Pancreas (tissue), 10 donors: ENCODE data around the gene KRTAP1-1. TPM values are rescaled to one million over a fixed set of nuclear protein-coding genes. Genes with fewer than 3 reads are reported as not detected.

Experiments
- ATAC-seq, 4 donors: fragments of 200-7000 bp; cut with Tn5 transposase; one replicate each; pipeline versions ENCODE4 v1.8.0 to v1.9.1; 2020; ENCODE audit warnings: mild to moderate bottlenecking in 4 of 4, moderate library complexity in 4 of 4
- DNase-seq, 6 donors: peaks; one replicate each; pipeline ENCODE4 v3.0.0-alpha.2; 2020
- FAIRE-seq: peaks from 2 replicates; lab custom pipeline; 2012; peaks lifted over from hg19 to GRCh38; lab: Jason Lieb, UNC
- H3K27ac ChIP-seq, 4 donors: fragments of 200-600 bp; sonication (generic); 1 replicate in 3 of 4; 2 replicates in 1 of 4; pipeline versions ENCODE4 v1.5.0 to v1.8.0; 2020
- H3K27me3 ChIP-seq, 4 donors: fragments of 200-600 bp; one replicate each; pipeline ENCODE4 v1.8.0; 2021
- H3K36me3 ChIP-seq, 3 donors: fragments of 200-600 bp; sonication (generic) in 1 of 3; one replicate each; pipeline versions ENCODE4 v1.5.0 to v1.8.0; 2020 to 2021
- H3K4me1 ChIP-seq, 3 donors: fragments of 200-600 bp; one replicate each; pipeline ENCODE4 v1.8.0; 2021
- H3K4me3 ChIP-seq, 4 donors: fragments of 200-600 bp; sonication (generic) in 2 of 4; one replicate each; pipeline versions ENCODE4 v1.5.0 to v1.8.0; 2020 to 2021
- H3K9me3 ChIP-seq, 4 donors: fragments of 200-600 bp; one replicate each; pipeline ENCODE4 v1.8.0; 2021
- WGBS, 2 donors: extraction: QIAGEN DNeasy Blood & Tissue Kit; methylation state at CpG; one replicate each; pipeline ENCODE4 v1.1.7; 2013; 5-methylcytosine and 5-hydroxymethylcytosine counted together
- intact Hi-C, 3 donors: fragments of 100-400 bp; cut with DNase I; formaldehyde crosslinking; loops; one replicate each; pipeline versions ENCODE4 v1.11.1 to v1.14.2; 2022
- polyA plus RNA-seq, 2 donors: library from polyadenylated mRNA; stranded (reverse); fragments of 200-250 nt; gene quantifications; one replicate each; pipeline ENCODE4 v1.2.3, GENCODE V29; 2013
- total RNA-seq, 6 donors: library from RNA; stranded (reverse); fragmentation: NEBNext Ultra II Directional in 4 of 6; extraction: Animal tissue kit (Norgen Biotek cat#: 25700) in 4 of 6; gene quantifications; one replicate each; pipeline versions ENCODE4 v1.2.1 to v1.2.4, GENCODE V29; 2021 to 2023
- TF ChIP-seq, protein P1 (sequence below), 4 donors: fragments of 200-600 bp; sonication (generic) in 3 of 4; IDR thresholded peaks; one replicate each; pipeline versions ENCODE4 v1.5.0 to v1.8.0; 2021; ENCODE audit warnings: antibody characterized with exemption in 4 of 4
- donor health status: healthy with polysubstance abuse.
- donor health status: DM: no; HTN: no; CAD: no; lungs with moderate emphysema.
- donor health status: DM: no; HTN: no; CAD: no.
- donor health status: control.
- donor health status: control.
- donor health status: Bipolar disorder and iron deficiency.
- donor health status: DM: yes; HTN: yes; CAD: no.
- donor health status: DM: no; HTN: no; CAD: no.
- donor health status: DM: no; HTN: no; CAD: no.
- donor health status: DM: yes; HTN: yes; CAD: no.

The KRTAP1-1 gene
- total and polyA plus RNA-seq, 8 donors: 0.16 to 0.68 (median 0.39) TPM; not detected in 4

DNA sequence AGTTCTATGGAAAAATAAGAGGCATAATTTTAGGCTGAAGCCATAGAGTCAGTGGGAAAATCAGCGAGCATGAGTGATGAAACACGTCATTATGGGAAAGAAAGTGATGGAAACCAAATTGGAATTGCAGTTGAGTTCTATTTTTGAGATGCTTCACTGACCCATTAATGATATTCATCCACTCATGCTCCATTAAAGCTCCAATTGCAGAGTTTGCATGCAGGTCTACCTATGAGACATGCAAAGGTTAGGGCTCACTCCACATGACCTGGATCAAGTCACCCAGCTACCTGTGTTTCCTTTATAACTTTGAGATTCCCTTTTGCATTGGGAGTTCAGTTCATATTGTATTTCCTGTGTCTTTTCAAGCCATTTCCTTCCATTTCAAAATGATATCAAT is 32.4 kb upstream of the KRTAP1-1 start:
- Histone ChIP-seq H3K27ac (no peak overlapping the region), H3K9me3 (no peaks in the 10 kb centered on the region), H3K27me3 (peaks cover 0 to 6% (median 0%) of the 10 kb centered on the region in 4 donors), H3K36me3 (no peaks in the 10 kb centered on the region), H3K4me3 (no peak overlapping the region), H3K4me1 (no peaks in the 10 kb centered on the region)
- ATAC-seq: no peak
- no peak for FAIRE-seq
- TF ChIP-seq, protein P1, sequence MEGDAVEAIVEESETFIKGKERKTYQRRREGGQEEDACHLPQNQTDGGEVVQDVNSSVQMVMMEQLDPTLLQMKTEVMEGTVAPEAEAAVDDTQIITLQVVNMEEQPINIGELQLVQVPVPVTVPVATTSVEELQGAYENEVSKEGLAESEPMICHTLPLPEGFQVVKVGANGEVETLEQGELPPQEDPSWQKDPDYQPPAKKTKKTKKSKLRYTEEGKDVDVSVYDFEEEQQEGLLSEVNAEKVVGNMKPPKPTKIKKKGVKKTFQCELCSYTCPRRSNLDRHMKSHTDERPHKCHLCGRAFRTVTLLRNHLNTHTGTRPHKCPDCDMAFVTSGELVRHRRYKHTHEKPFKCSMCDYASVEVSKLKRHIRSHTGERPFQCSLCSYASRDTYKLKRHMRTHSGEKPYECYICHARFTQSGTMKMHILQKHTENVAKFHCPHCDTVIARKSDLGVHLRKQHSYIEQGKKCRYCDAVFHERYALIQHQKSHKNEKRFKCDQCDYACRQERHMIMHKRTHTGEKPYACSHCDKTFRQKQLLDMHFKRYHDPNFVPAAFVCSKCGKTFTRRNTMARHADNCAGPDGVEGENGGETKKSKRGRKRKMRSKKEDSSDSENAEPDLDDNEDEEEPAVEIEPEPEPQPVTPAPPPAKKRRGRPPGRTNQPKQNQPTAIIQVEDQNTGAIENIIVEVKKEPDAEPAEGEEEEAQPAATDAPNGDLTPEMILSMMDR (IDR thresholded peaks at IDR 0.05): no peak
- intact Hi-C loops: no loop called here
- DNase-seq: no peak
- 80 to 89% methylated on average over 2 of the region's 2 CpGs for WGBS, 2 donors

DNA sequence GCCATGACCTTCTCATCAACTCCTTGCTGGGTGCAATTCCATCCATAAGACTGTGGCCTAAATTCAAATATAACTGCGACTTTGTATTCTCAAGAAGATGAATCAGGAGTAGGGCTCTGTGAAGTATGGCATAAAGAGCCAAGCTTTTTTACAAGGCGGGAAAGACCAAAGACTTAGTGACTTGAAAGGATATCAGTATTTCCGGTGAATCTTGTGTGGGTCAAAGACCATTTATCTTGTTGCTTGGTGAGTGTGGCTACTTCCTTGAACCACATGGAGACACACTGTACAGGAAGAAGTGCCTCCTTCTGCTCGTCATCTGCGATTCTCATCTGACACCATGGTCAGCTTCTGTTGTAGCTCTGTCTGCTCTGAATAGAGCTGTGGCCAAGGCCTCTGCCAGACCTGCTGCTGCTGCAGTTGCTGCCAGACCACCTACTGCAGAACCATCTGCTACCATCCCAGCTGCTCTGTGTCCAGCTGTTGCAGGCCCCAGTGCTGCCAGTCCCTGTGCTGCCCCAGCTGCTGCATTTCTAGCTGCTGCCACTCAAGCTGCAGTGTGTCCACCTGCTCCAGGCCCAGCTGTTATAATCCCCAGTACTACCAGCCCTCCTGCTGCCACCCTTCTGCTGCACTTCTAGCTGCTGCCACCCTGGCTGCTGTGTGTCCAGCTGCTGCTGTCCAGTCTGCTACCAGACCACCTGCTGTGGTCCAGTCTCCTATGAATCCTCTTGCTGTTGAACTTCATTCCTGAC is 30.5 kb upstream of the KRTAP1-1 start:
- H3K36me3 ChIP-seq: no peaks in the 10 kb centered on the region
- no peak overlapping the region for H3K4me3 ChIP-seq
- DNase-seq (no peak), FAIRE-seq (no peak), ATAC-seq (no peak)
- H3K9me3 ChIP-seq: no peaks in the 10 kb centered on the region
- H3K27me3 ChIP-seq: peaks cover 0 to 6% (median 0%) of the 10 kb centered on the region in 4 donors
- no peaks in the 10 kb centered on the region for H3K4me1 ChIP-seq
- intact Hi-C loops: no loop called here
- H3K27ac ChIP-seq: no peak overlapping the region
- TF ChIP-seq, protein P1 (IDR thresholded peaks at IDR 0.05): no peak
- WGBS, 2 donors: 86 to 93% methylated on average over 5 of the region's 5 CpGs

DNA sequence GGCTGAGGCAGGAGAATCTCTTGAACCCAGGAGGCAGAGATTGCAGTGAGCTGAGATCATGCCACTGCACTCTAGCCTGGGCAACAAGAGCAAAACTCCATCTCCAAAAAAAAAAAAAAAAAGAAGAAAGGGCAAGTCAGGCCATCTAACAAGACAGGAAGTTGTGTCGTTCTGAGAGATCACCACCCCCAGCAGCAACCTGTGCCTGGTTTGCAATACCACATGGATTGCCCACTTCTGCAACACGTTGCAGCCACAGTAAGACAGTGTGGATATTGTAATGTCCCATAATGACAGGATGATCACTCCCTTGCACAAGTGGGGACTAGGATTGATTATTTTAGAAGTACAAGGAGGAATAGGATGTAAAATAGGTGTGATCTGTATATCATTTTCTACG is 27.8 kb upstream of the KRTAP1-1 start:
- intact Hi-C loops: no loop called here

DNA sequence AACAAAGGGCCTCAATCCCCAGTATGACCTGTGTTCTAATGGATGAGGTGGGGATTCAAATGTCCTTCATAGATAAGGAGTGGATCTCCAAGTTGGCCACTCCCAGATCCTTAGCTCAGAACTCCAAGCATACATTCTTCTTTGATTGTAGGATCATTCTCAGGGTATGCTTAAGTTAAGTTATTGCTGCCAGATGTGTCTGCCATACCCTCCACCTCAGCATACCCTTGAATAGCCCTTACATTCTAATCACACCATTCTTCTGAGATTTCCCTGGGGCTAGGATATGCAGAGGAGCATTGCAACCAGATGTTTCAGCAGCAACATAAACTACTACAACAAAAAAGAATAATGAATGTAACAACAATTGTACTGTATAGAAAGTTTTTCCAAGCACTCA is 26.0 kb upstream of the KRTAP1-1 start:
- intact Hi-C loops: no loop called here
- no peaks in the 10 kb centered on the region for H3K27me3 ChIP-seq
- TF ChIP-seq, protein P1 (IDR thresholded peaks at IDR 0.05): no peak
- no peaks in the 10 kb centered on the region for H3K36me3 ChIP-seq
- no peak overlapping the region for H3K4me3 ChIP-seq
- H3K9me3 ChIP-seq: no peaks in the 10 kb centered on the region
- FAIRE-seq (no peak), ATAC-seq (no peak), DNase-seq (no peak)
- H3K4me1 ChIP-seq: no peaks in the 10 kb centered on the region
- no peak overlapping the region for H3K27ac ChIP-seq

More for the DNA sequence above, 27.8 kb upstream of the KRTAP1-1 start:
- no peaks in the 10 kb centered on the region for H3K36me3 ChIP-seq
- FAIRE-seq (no peak), DNase-seq (no peak), ATAC-seq (no peak)
- H3K9me3 ChIP-seq: no peaks in the 10 kb centered on the region
- TF ChIP-seq, protein P1 (IDR thresholded peaks at IDR 0.05): no peak
- WGBS, 2 donors: 81 to 88% methylated on average over 3 of the region's 3 CpGs
- H3K4me1 ChIP-seq: no peaks in the 10 kb centered on the region
- H3K27ac ChIP-seq: no peak overlapping the region
- no peak overlapping the region for H3K4me3 ChIP-seq
- H3K27me3 ChIP-seq: no peaks in the 10 kb centered on the region
